Stomach (tissue), 4 donors: ENCODE results near the gene BCAS3.

Experiments used
- EP300 ChIP-seq: sonication (generic); formaldehyde crosslinking; IDR thresholded peaks from one replicate; pipeline ENCODE4 v1.6.1; 2017; ENCODE audit warnings: antibody characterized with exemption
- POLR2A ChIP-seq, 4 donors: fragments of 450-650 bp; IDR thresholded peaks; one replicate each; pipeline ENCODE4 v1.6.1; 2016; ENCODE audit warnings: antibody characterized with exemption in 4 of 4, control low read depth in 2 of 4, mild to moderate bottlenecking in 1 of 4, moderate library complexity in 1 of 4
- TF ChIP-seq, protein P1 (sequence below), 7 experiments: fragments of 450-650 bp in 4 of 7; fragments of 200-600 bp in 3 of 7; sonication (generic) in 3 of 7; IDR thresholded peaks; one replicate each; pipeline ENCODE4 v1.5.1; 2016 to 2019; ENCODE audit warnings: antibody characterized with exemption in 7 of 7, control low read depth in 2 of 7, mild to moderate bottlenecking in 1 of 7

DNA sequence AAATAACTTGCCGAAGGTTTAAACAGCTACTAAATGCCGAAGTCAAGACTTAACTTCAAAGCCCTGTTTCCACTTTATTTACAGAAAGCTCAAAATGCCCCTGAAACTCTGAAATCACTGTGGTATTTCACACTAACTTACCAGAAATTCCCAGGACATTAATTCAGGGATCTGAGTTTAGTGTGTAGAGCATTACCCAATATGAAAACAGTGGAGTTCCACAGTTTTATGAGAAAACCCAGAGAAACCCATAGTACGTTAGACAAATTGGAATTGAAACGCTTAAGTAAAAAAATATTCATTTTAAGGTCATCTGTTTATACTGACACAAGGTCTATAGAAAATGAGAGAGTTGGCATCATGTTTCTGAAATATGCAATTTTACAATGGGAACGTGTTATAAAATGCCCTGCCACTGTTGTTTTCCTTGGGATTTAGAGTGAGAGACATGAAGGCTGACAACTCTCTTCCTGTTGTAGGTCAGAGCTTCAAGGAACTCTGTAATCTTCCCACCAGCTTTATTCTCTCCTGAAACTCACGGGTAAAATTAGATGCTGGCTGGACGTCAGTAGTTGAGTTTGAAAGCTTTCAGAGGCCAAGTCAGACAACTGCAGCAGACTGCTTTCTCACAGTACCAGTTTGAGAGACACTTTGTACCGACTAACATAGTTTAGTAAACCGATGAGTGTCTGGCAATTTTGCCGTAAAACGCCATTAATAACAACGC lies 582.6 kb downstream of the BCAS3 start:
- TF ChIP-seq, protein P1, sequence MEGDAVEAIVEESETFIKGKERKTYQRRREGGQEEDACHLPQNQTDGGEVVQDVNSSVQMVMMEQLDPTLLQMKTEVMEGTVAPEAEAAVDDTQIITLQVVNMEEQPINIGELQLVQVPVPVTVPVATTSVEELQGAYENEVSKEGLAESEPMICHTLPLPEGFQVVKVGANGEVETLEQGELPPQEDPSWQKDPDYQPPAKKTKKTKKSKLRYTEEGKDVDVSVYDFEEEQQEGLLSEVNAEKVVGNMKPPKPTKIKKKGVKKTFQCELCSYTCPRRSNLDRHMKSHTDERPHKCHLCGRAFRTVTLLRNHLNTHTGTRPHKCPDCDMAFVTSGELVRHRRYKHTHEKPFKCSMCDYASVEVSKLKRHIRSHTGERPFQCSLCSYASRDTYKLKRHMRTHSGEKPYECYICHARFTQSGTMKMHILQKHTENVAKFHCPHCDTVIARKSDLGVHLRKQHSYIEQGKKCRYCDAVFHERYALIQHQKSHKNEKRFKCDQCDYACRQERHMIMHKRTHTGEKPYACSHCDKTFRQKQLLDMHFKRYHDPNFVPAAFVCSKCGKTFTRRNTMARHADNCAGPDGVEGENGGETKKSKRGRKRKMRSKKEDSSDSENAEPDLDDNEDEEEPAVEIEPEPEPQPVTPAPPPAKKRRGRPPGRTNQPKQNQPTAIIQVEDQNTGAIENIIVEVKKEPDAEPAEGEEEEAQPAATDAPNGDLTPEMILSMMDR (IDR thresholded peaks at IDR 0.05): no peak
- TF ChIP-seq EP300 (no peak), POLR2A (IDR thresholded peaks at IDR 0.05) (no peak)
